Panc1 (cell line): ENCODE data around the gene FTO. TPM values are rescaled to one million over a fixed set of nuclear protein-coding genes. Genes with fewer than 3 reads are reported as not detected.
A peak's percentile ranks its signal among the peaks of the same experiment; 100 is the strongest.

ENCODE experiments used
- ATAC-seq: fragments of 200-7000 bp; cut with Tn5 transposase; 2 replicates; pipeline ENCODE4 v1.9.1; 2020; ENCODE audit warnings: mild to moderate bottlenecking, moderate library complexity
- BruUV-seq: library from RNA; stranded (reverse); fragments of 400-500 nt; replicated peaks from 2 replicates; lab custom pipeline; 2021; lab: Mats Ljungman, UMichigan
- CTCF ChIA-PET: fragments of 300-600 bp; sonication (Branson Sonifier 250); formaldehyde crosslinking; loops from one replicate; lab custom pipeline; 2022; ENCODE audit warnings: antibody characterized with exemption; lab: Charles Lee
- POLR2A ChIA-PET: fragments of 300-600 bp; sonication (Branson Sonifier 250); formaldehyde crosslinking; loops from one replicate; lab custom pipeline; 2022; ENCODE audit warnings: antibody characterized with exemption; lab: Charles Lee
- DNase-seq: peaks from one replicate; pipeline ENCODE4 v3.0.0-alpha.2; 2010; ENCODE audit warnings: low read depth, low spot score
- H3K27ac ChIP-seq: 2 replicates; pipeline ENCODE4 v1.5.1; 2011; ENCODE audit warnings: mild to moderate bottlenecking, low read length, inconsistent platforms
- H3K27me3 ChIP-seq: fragments of 200-500 bp; sonication (Bioruptor generic); 2 replicates; pipeline ENCODE4 v1.6.0; 2014; ENCODE audit warnings: low read length, inconsistent platforms; ENCODE audit not compliant: control insufficient read depth, insufficient read depth
- H3K36me3 ChIP-seq: fragments of 200-500 bp; sonication (Bioruptor generic); 2 replicates; pipeline ENCODE4 v1.5.1; 2014; ENCODE audit warnings: inconsistent platforms, mild to moderate bottlenecking, low read length, moderate library complexity; ENCODE audit not compliant: control insufficient read depth, insufficient read depth
- H3K4me1 ChIP-seq: 2 replicates; pipeline ENCODE4 v1.5.1; 2011; ENCODE audit warnings: inconsistent platforms, mild to moderate bottlenecking, low read length, moderate library complexity; ENCODE audit not compliant: control insufficient read depth, insufficient read depth
- H3K4me3 ChIP-seq, 2 experiments: 2 replicates each; pipeline ENCODE4 v1.5.1; 2011 to 2012; ENCODE audit warnings: low read depth in 2 of 2, low read length in 2 of 2, mild to moderate bottlenecking in 2 of 2, inconsistent platforms in 1 of 2, moderate library complexity in 1 of 2
- H3K9me3 ChIP-seq: fragments of 200-500 bp; sonication (Bioruptor generic); 2 replicates; pipeline ENCODE4 v1.5.1; 2014; ENCODE audit warnings: low read depth, mild to moderate bottlenecking, inconsistent platforms, low read length, moderate library complexity; ENCODE audit not compliant: control insufficient read depth, insufficient read depth
- CTCF ChIP-seq: fragments of 450-650 bp; IDR thresholded peaks from 2 replicates; pipeline ENCODE4 v1.5.1; 2017; ENCODE audit warnings: mild to moderate bottlenecking
- POLR2AphosphoS5 ChIP-seq: IDR thresholded peaks from 2 replicates; pipeline ENCODE4 v1.6.1; 2012; ENCODE audit warnings: mild to moderate bottlenecking, low read depth, low read length, moderate library complexity
- SIN3A ChIP-seq: IDR thresholded peaks from 2 replicates; pipeline ENCODE4 v1.6.1; 2012; ENCODE audit warnings: low read depth, mild to moderate bottlenecking, low read length, moderate library complexity, borderline replicate concordance; ENCODE audit not compliant: insufficient read depth
- TCF7L2 ChIP-seq: IDR thresholded peaks from 2 replicates; pipeline ENCODE4 v1.6.1; 2011; ENCODE audit warnings: mild to moderate bottlenecking, low read depth, low read length, inconsistent platforms
- in situ Hi-C: cut with HindIII; loops from 2 replicates; pipeline ENCODE4 v1.10.0; 2016; ENCODE audit warnings: low sequenced_read_pairs, low pct_unique_long_range_greater_than_20kb
- intact Hi-C: fragments of 100-400 bp; cut with micrococcal nuclease; formaldehyde crosslinking; loops from one replicate; pipeline ENCODE4 v1.10.0; 2022; ENCODE audit not compliant: unreplicated experiment
- total RNA-seq: library from RNA; stranded (reverse); gene quantifications from one replicate; pipeline ENCODE4 v1.2.1, GENCODE V29; 2021; ENCODE audit not compliant: unreplicated experiment
- TF ChIP-seq, protein P1 (sequence below), 2 experiments: IDR thresholded peaks; 2 replicates each; pipeline ENCODE4 v1.6.1; 2011 to 2012; ENCODE audit warnings: low read depth in 2 of 2, control low read depth in 1 of 2, low read length in 1 of 2, mild to moderate bottlenecking in 1 of 2, moderate library complexity in 1 of 2; ENCODE audit not compliant: insufficient read depth in 1 of 2

The FTO gene
- total RNA-seq, 1 experiment from 2014 or later = 38.2 TPM

DNA sequence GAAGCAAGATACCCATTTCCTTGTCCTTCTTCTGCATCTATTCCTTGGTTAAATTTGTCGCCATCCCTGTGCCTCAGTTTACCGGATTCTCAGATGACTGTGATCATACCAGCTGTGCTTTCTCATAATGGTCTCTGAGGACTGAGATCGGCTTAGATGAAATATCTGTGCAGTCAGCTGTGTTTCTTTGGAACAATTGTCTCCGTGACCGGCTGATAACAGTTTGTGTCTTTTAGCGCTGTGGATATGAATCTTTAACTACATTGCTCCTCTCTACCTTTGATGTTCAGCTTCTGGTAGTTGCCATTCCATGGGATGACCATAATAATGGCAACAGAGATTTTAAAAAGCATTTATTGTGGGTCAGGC, 473 bp downstream of the FTO start:
- TF ChIP-seq TCF7L2 (no peak), CTCF (no peak), POLR2AphosphoS5 (no peak), SIN3A (no peak)
- TF ChIP-seq, protein P1, sequence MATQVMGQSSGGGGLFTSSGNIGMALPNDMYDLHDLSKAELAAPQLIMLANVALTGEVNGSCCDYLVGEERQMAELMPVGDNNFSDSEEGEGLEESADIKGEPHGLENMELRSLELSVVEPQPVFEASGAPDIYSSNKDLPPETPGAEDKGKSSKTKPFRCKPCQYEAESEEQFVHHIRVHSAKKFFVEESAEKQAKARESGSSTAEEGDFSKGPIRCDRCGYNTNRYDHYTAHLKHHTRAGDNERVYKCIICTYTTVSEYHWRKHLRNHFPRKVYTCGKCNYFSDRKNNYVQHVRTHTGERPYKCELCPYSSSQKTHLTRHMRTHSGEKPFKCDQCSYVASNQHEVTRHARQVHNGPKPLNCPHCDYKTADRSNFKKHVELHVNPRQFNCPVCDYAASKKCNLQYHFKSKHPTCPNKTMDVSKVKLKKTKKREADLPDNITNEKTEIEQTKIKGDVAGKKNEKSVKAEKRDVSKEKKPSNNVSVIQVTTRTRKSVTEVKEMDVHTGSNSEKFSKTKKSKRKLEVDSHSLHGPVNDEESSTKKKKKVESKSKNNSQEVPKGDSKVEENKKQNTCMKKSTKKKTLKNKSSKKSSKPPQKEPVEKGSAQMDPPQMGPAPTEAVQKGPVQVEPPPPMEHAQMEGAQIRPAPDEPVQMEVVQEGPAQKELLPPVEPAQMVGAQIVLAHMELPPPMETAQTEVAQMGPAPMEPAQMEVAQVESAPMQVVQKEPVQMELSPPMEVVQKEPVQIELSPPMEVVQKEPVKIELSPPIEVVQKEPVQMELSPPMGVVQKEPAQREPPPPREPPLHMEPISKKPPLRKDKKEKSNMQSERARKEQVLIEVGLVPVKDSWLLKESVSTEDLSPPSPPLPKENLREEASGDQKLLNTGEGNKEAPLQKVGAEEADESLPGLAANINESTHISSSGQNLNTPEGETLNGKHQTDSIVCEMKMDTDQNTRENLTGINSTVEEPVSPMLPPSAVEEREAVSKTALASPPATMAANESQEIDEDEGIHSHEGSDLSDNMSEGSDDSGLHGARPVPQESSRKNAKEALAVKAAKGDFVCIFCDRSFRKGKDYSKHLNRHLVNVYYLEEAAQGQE (IDR thresholded peaks at IDR 0.05; ENCODE audit: insufficient read depth in 1 of 2, low read depth in 2 of 2, low read length in 1 of 2) = no peak
- no peaks in the 10 kb centered on the region for H3K9me3 ChIP-seq
- H3K36me3 ChIP-seq = peaks cover 2% of the 10 kb centered on the region
- peak overlapping the region; percentile 91 for H3K27ac ChIP-seq
- no peak for DNase-seq
- ChIA-PET POLR2A (no interaction called here), CTCF (interaction anchor here (1.2 kb wide), 1 partner anchor 155 kb away, joined by 3 read pairs; no protein-coding TSS in a partner anchor)
- H3K4me3 ChIP-seq = peak overlapping the region; percentile 84 to 96
- BruUV-seq = TSS peak; percentile 63
- intact Hi-C loops = no loop called here
- no peaks in the 10 kb centered on the region for H3K27me3 ChIP-seq
- no peak for ATAC-seq
- in situ Hi-C loops = no loop called here
- H3K4me1 ChIP-seq = no peaks in the 10 kb centered on the region

DNA sequence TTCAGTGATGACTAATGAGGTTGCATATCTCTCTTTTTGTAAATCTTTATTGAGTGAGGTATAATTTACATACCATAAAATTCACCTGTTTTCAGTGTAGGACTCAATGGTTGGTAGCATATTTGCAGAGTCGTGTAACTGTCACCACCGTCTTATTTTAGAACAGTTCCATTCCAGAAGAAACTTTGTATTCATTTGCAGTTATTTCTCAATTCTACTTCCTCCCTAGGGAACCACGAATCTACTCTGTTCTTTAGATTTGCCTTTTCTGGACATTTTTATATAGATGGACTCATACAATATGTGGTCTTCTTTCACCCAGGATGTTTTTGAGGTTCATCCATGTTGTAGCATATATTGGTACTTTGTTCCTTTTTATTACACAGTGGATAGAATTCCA, 3.7 kb downstream of the FTO start:
- no TSS peak for BruUV-seq
- CTCF ChIA-PET = no interaction called here
- intact Hi-C loops = no loop called here

More for the DNA sequence above, 3.7 kb downstream of the FTO start:
- in situ Hi-C loops = no loop called here
- no peaks in the 10 kb centered on the region for H3K9me3 ChIP-seq
- H3K27me3 ChIP-seq = no peaks in the 10 kb centered on the region
- H3K4me3 ChIP-seq = no peak overlapping the region
- DNase-seq (no peak), ATAC-seq (no peak)
- no peaks in the 10 kb centered on the region for H3K4me1 ChIP-seq
- TF ChIP-seq CTCF (no peak), POLR2AphosphoS5 (no peak), SIN3A (no peak), TCF7L2 (no peak)
- TF ChIP-seq, protein P1 (IDR thresholded peaks at IDR 0.05; ENCODE audit: insufficient read depth in 1 of 2, low read depth in 2 of 2, low read length in 1 of 2) = no peak
- H3K27ac ChIP-seq = no peak overlapping the region
- peaks cover 2% of the 10 kb centered on the region; the same call in 1 of the 2 replicates for H3K36me3 ChIP-seq
- POLR2A ChIA-PET = no interaction called here
